Measurements from ENCODE around the gene CDC23. TPM values are rescaled to one million over a fixed set of nuclear protein-coding genes. Genes with fewer than 3 reads are reported as not detected.
"Not testable (repeated sequence)": the region's sequence is repeated elsewhere in the genome, so short reads cannot be mapped to it uniquely, and the experiment has no call there.

Gene CDC23
- polyA plus RNA-seq, 6 donors from 2014 or later: 12.6 to 26.0 (median 14.1) TPM

GRCh38 chr5:138157626-138158025, 55.5 kb downstream of the CDC23 start:
- Mint-ChIP-seq H3K27ac (no peak overlapping the region), H3K36me3 (peaks cover 32 to 37% of the 10 kb centered on the region in 2 donors), H3K4me1 (no peaks in the 10 kb centered on the region), H3K27me3 (no peaks in the 10 kb centered on the region), H3K9me3 (no peaks in the 10 kb centered on the region), H3K4me3 (no peak overlapping the region)
- no peak for DNase-seq
- ATAC-seq (ENCODE audit: low read depth in 2 of 2): no peak

- not testable (repeated sequence) for H3K27ac Mint-ChIP-seq
- peaks cover 29 to 37% of the 10 kb centered on the region in 2 donors for H3K36me3 Mint-ChIP-seq
Measured at GRCh38 chr5:138155977-138156376, 57.1 kb downstream of the CDC23 start.

GRCh38 chr5:138149530-138149929, 63.6 kb downstream of the CDC23 start:
- no peaks in the 10 kb centered on the region for H3K27me3 Mint-ChIP-seq

More at GRCh38 chr5:138155977-138156376, 57.1 kb downstream of the CDC23 start:
- DNase-seq; H3K4me1 Mint-ChIP-seq; H3K9me3 Mint-ChIP-seq; ATAC-seq (ENCODE audit: low read depth in 2 of 2); H3K27me3 Mint-ChIP-seq; H3K4me3 Mint-ChIP-seq: not testable (repeated sequence)

GRCh38 chr5:138148811-138149210, 64.3 kb downstream of the CDC23 start:
- no peak for DNase-seq
- H3K9me3 Mint-ChIP-seq: no peaks in the 10 kb centered on the region
- no peaks in the 10 kb centered on the region for H3K27me3 Mint-ChIP-seq
- H3K36me3 Mint-ChIP-seq: no peaks in the 10 kb centered on the region
- no peak for ATAC-seq (ENCODE audit: low read depth in 2 of 2)
- H3K27ac Mint-ChIP-seq: no peak overlapping the region
- no peak overlapping the region for H3K4me3 Mint-ChIP-seq
- no peaks in the 10 kb centered on the region for H3K4me1 Mint-ChIP-seq

More at GRCh38 chr5:138149530-138149929, 63.6 kb downstream of the CDC23 start:
- no peak overlapping the region for H3K4me3 Mint-ChIP-seq
- no peaks in the 10 kb centered on the region for H3K4me1 Mint-ChIP-seq
- ATAC-seq (ENCODE audit: low read depth in 2 of 2): no peak
- DNase-seq: no peak
- H3K36me3 Mint-ChIP-seq: no peaks in the 10 kb centered on the region
- H3K9me3 Mint-ChIP-seq: no peaks in the 10 kb centered on the region
- H3K27ac Mint-ChIP-seq: no peak overlapping the region

DNA sequence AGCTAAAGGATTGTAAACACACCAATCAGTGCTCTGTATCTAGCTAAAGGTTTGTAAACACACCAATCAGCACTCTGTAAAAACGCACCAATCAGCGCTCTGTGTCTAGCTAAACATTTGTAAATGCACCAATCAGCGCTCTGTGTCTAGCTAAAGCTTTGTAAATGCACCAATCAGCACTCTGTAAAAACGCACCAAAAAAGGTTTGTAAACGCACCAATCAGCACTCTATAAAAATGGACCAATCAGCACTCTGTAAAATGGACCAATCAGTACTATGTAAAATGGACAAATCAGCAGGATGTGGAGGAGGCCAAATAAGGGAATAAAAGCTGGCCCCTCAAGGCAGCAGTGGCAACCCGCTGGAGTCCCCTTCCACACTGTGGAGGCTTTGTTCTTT, 69.5 kb downstream of the CDC23 start:
- not testable (repeated sequence) for H3K27ac Mint-ChIP-seq; ATAC-seq (ENCODE audit: low read depth in 2 of 2); H3K36me3 Mint-ChIP-seq; H3K4me3 Mint-ChIP-seq; H3K27me3 Mint-ChIP-seq; H3K9me3 Mint-ChIP-seq; DNase-seq
- peaks cover 5 to 13% (median 11%) of the 10 kb centered on the region in 3 donors for H3K4me1 Mint-ChIP-seq

- no peaks in the 10 kb centered on the region for H3K9me3 Mint-ChIP-seq
- H3K4me1 Mint-ChIP-seq: peaks cover 5 to 13% (median 11%) of the 10 kb centered on the region in 3 donors
- H3K4me3 Mint-ChIP-seq: no peak overlapping the region
- ATAC-seq (ENCODE audit: low read depth in 2 of 2) (no peak), DNase-seq (no peak)
- no peaks in the 10 kb centered on the region for H3K36me3 Mint-ChIP-seq
- no peak overlapping the region for H3K27ac Mint-ChIP-seq
- H3K27me3 Mint-ChIP-seq: peaks cover 4 to 17% (median 11%) of the 10 kb centered on the region in 3 donors
Measured at GRCh38 chr5:138141734-138142133, 71.4 kb downstream of the CDC23 start.

GRCh38 chr5:138140268-138140667, 72.9 kb downstream of the CDC23 start:
- ATAC-seq (ENCODE audit: low read depth in 2 of 2): no peak
- Mint-ChIP-seq H3K27ac (no peak overlapping the region), H3K4me1 (peaks cover 5 to 13% (median 11%) of the 10 kb centered on the region in 3 donors), H3K9me3 (no peaks in the 10 kb centered on the region), H3K36me3 (no peaks in the 10 kb centered on the region), H3K27me3 (peaks cover 10 to 25% (median 19%) of the 10 kb centered on the region in 3 donors), H3K4me3 (no peak overlapping the region)
- no peak for DNase-seq

DNA sequence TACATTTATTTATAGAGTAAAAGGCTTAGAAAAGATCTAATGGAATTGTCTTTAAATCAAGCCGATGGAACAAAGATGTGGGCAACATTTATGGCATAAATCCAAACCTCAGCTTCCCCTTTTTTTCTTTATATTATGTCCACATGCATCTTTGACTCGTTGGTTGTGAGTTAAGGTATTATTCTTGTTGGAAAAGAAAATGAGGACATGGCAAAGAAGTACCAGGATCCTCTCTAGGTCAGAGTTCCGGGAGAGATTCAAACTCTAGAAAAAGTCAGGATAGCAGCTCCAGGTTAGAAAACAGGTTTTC, 73.4 kb downstream of the CDC23 start:
- Mint-ChIP-seq H3K27me3 (peaks cover 10 to 25% (median 20%) of the 10 kb centered on the region in 3 donors), H3K4me1 (peaks cover 5 to 13% (median 11%) of the 10 kb centered on the region in 3 donors), H3K36me3 (no peaks in the 10 kb centered on the region), H3K9me3 (no peaks in the 10 kb centered on the region), H3K27ac (no peak overlapping the region), H3K4me3 (peak overlapping the region in 4 of 8 donors; percentile 21 to 60 (median 44))
- DNase-seq: no peak
- ATAC-seq (ENCODE audit: low read depth in 2 of 2): no peak

DNA sequence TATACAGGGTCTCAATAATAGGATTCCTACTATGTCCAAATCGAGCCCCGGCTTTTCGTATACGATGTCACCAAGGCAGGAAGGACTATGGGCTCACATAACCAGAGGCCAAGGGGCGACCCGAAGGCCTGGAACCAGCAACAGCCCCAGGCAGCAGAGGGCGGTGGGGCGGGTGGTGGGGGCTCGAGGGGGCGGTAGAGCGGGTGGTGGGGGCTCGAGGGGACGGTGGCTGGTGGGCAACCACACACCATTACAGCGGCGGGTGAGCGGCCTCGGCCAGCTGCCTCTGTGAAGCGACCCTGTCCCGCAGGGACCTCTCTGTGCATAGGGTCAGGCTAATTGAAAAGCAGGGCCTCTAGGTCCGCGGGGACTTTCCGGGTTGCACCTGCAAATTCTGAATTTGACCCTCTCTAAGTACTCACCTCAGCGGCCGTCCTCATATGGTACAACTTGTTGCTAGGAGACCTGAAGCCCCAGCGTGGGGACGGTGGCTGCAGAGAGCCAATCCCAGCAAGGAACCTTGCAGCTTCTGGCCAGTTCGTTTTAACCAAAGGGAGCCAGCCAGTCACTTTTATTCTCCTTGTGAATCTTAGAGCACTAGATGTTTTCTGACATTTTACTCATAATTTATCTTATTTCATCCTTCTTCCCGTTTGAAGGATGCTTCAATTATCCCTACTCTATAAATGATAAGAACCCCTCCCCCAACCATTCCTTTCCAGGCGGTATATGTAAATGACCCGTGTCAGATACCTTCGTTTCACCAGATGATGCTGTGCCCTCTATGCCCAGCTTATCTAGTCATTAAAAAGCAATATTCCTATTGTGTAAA, 74.0 kb downstream of the CDC23 start, which contains the start of gene NME5:
TSS of gene NME5 (minus strand) at position 480 of the 832 bp plus-strand sequence. CDS start 648 bp downstream, outside the sequence.
- H3K9me3 Mint-ChIP-seq: no peaks in the 10 kb centered on the region
- peaks cover 10 to 25% (median 20%) of the 10 kb centered on the region in 3 donors for H3K27me3 Mint-ChIP-seq
- peak within 1 kb of the TSS in 6 of 8 donors; percentile 15 to 60 (median 40) for H3K4me3 Mint-ChIP-seq
- peaks cover 5 to 13% (median 11%) of the 10 kb centered on the region in 3 donors for H3K4me1 Mint-ChIP-seq
- H3K27ac Mint-ChIP-seq: no peak within 1 kb of the TSS
- peak; percentile 16 to 40 for ATAC-seq (ENCODE audit: low read depth in 2 of 2)
- H3K36me3 Mint-ChIP-seq: no peaks in the 10 kb centered on the region
- peak; percentile 8 for DNase-seq

Other genes with a start within 250 kb of the CDC23 start
- gene FAM13B, start 180.2 kb downstream of the CDC23 start, polyA plus RNA-seq (ENCODE audit: low read depth in 6 of 6): 10 to 100 TPM; 34.6 to 50.7 (median 41.0) TPM
- gene WNT8A, start 129.3 kb downstream of the CDC23 start, polyA plus RNA-seq (ENCODE audit: low read depth in 6 of 6): not detected
- gene NME5, start 73.9 kb downstream of the CDC23 start, polyA plus RNA-seq (ENCODE audit: low read depth in 6 of 6): not detected
- gene BRD8, start 34.7 kb downstream of the CDC23 start, polyA plus RNA-seq (ENCODE audit: low read depth in 6 of 6): 10 to 100 TPM; 11.2 to 38.2 (median 26.2) TPM
- gene KIF20A, start 34.2 kb downstream of the CDC23 start, polyA plus RNA-seq (ENCODE audit: low read depth in 6 of 6): not detected
- not detected for gene GFRA3, start 61.3 kb upstream of the CDC23 start, polyA plus RNA-seq (ENCODE audit: low read depth in 6 of 6)
- gene CDC25C, start 118.5 kb upstream of the CDC23 start, polyA plus RNA-seq (ENCODE audit: low read depth in 6 of 6): under 1 TPM in 1 of 6 donors, not detected in 5; 0.48 TPM
- 10 to 100 TPM; 24.2 to 37.9 (median 30.7) TPM for gene FAM53C, start 124.9 kb upstream of the CDC23 start, polyA plus RNA-seq (ENCODE audit: low read depth in 6 of 6)
- gene KDM3B, start 139.4 kb upstream of the CDC23 start, polyA plus RNA-seq (ENCODE audit: low read depth in 6 of 6): 10 to 100 TPM in 5 of 6 donors, 1 to 10 TPM in 1; 3.9 to 29.2 (median 18.3) TPM
- not detected for gene REEP2, start 225.7 kb upstream of the CDC23 start, polyA plus RNA-seq (ENCODE audit: low read depth in 6 of 6)